NCI-H69 (cell line): Measurements from ENCODE around the gene ATXN2L.
"Not testable (repeated sequence)": the region's sequence is repeated elsewhere in the genome, so short reads cannot be mapped to it uniquely, and the experiment has no call there.

ENCODE experiments used
- DNase-seq: peaks from one replicate; lab custom pipeline; 2025; lab: John Stamatoyannopoulos, UW

ATXN2L gene

GRCh38 chr16:28837672-28838557 is 15.1 kb downstream of the ATXN2L start:
- DNase-seq, result no peak

- no peak for DNase-seq
Observed at GRCh38 chr16:28838558-28838918, 15.7 kb downstream of the ATXN2L start.

- no peak for DNase-seq
Observed at GRCh38 chr16:28839004-28839639, 16.3 kb downstream of the ATXN2L start.

DNA sequence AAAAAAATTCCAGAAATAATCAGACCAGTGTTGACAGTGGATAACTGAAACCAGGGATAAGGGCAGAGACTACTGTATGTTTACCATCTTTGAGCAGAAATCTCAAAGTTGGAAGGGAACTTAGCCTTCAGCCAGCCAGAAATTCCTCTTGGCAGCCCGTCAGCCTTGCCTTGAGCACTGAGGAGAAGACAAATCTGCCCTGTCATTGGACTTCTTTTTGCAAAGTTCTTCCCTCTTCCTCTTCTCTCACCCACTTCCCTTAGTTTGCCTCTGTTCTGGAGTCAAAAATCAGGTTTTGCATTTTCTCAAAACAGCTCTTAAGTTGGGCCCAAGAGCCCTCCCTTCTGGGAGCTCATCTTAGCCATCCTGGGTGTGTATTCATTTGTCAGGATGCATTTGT is 17.1 kb downstream of the ATXN2L start:
- DNase-seq, result no peak

GRCh38 chr16:28842696-28843095 is 19.9 kb downstream of the ATXN2L start:
- no peak for DNase-seq

DNA sequence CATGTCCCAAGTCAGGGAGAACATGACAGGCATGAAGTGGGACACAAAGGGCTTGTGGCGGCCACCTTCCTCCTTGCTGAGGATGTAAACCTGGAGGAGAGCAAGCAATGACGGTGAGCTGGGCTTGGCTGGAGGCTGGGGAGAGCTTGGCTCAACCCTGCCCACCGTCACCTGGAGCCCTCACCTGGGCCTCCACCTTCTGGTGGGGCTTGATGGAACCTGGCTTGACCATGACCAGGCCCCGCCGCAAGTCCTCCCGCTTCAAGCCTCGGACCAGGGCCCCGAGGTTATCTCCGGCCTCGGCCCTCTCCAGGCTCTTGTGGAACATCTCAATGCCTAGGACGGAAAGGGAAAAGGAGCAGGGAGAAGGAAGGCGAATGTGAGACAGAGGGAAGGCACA is 21.0 kb downstream of the ATXN2L start:
- no peak for DNase-seq

- DNase-seq, result no peak
Observed at GRCh38 chr16:28844226-28844885, 21.6 kb downstream of the ATXN2L start.

GRCh38 chr16:28845293-28845692 is 22.5 kb downstream of the ATXN2L start:
- peak; percentile 31 for DNase-seq

DNA sequence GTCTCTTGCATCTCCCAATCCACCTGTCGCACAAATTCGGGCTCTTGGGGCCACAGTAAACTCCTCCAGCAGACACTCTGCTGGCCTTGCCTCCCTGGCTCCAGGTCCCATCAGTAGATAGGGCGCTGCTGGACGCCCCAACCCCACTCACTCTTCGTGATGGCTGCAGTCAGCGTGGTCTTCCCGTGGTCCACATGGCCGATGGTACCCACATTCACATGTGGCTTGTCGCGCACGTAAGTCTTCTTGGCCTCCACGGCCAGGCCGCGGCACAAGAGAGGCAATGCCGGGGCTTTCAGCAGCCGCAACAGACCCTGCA is 22.9 kb downstream of the ATXN2L start:
- peak; percentile 43 for DNase-seq

DNA sequence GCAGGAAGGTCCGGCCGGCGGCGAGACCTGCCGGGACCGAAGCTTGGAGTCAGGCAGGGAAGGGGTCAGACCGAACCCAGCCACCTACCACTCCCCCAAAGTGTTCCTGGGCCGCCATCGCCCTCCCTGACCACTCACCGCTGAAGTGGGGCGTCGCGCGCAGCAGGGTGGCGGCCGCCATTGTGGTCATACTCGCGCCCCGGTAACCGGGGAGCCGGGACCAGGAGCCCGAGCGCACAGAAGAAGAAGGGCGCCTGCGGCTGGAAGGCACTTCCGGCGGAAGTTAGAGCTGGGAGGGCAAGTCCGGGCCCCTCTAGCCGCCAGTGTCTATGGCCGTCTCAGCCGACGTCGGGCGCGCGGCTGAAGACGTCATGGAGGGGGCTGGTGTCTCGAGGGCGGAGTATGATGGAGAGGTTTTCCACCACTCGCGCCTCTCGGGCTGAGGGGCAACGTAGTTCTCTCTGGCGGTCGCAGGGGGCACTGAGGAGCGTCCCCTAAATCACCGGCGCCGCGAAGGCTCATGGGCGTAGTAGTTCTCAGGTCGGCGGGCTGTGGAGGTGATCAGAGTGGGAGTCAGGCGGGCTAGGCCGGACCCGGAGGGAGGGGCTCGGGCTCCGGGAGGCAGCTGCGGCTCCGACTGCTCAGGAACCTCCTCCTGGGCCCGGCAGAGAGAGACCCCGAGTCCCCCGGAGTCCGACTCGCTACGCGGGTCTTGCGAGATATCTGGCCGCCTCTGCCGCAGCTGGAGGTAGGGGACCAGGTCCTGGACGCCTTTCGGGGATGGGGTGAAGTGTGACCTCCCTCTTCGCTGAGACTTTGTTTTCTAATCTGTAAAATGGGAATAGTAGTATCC is 23.5 kb downstream of the ATXN2L start, which contains the start of gene TUFM:
TUFM (minus strand) TSS at position 269 of the 853 bp plus-strand sequence; CDS start at position 190, 79 bp downstream.
- DNase-seq, result peak; percentile 99

- peak; percentile 48 for DNase-seq
Observed at GRCh38 chr16:28846933-28847273, 24.1 kb downstream of the ATXN2L start.

GRCh38 chr16:28858421-28858820 is 35.6 kb downstream of the ATXN2L start:
- DNase-seq, result no peak

GRCh38 chr16:28859326-28859725 is 36.5 kb downstream of the ATXN2L start:
- no peak for DNase-seq

GRCh38 chr16:28863929-28864793 is 41.4 kb downstream of the ATXN2L start:
- DNase-seq, result no peak

GRCh38 chr16:28865001-28865688 is 42.3 kb downstream of the ATXN2L start:
- no peak for DNase-seq

GRCh38 chr16:28865722-28866453 is 43.1 kb downstream of the ATXN2L start:
- no peak for DNase-seq

GRCh38 chr16:28866454-28866804 is 43.6 kb downstream of the ATXN2L start:
- no peak for DNase-seq

GRCh38 chr16:28867241-28867640 is 44.4 kb downstream of the ATXN2L start:
- DNase-seq, result no peak

GRCh38 chr16:28867646-28868045 is 44.8 kb downstream of the ATXN2L start:
- DNase-seq, result not testable (repeated sequence)

GRCh38 chr16:28869201-28869600 is 46.4 kb downstream of the ATXN2L start:
- DNase-seq, result no peak
